Adrenal gland (tissue), 12 donors: ENCODE data around the gene KCNJ13. TPM values are rescaled to one million over a fixed set of nuclear protein-coding genes. Genes with fewer than 3 reads are reported as not detected.

Experiments used
- DNase-seq, 7 donors: peaks; one replicate each; pipeline ENCODE4 v3.0.0-alpha.2; 2019 to 2020
- H3K27ac ChIP-seq, 5 donors: fragments of 200-600 bp; sonication (generic) in 4 of 5; 1 replicate in 3 of 5; 2 replicates in 2 of 5; pipeline versions ENCODE4 v1.5.1 to v1.8.0; 2016 to 2020; ENCODE audit warnings: mild to moderate bottlenecking in 1 of 5
- H3K27me3 ChIP-seq: fragments of 200-600 bp; 2 replicates; pipeline ENCODE4 v1.8.0; 2021
- H3K36me3 ChIP-seq, 2 donors: fragments of 200-600 bp; replicated peaks in 1 of 2; 1 replicate in 1 of 2; 2 replicates in 1 of 2; pipeline versions ENCODE4 v1.5.1 to v1.8.0; 2018 to 2022
- H3K4me1 ChIP-seq, 2 donors: fragments of 200-600 bp; replicated peaks in 1 of 2; 1 replicate in 1 of 2; 2 replicates in 1 of 2; pipeline versions ENCODE4 v1.5.1 to v1.8.0; 2018 to 2021
- H3K4me3 ChIP-seq, 4 donors: fragments of 200-600 bp; sonication (generic) in 3 of 4; one replicate each; pipeline ENCODE4 v1.5.1; 2016 to 2018
- H3K9me3 ChIP-seq, 3 donors: fragments of 200-600 bp; sonication (generic) in 1 of 3; replicated peaks in 1 of 3; 1 replicate in 2 of 3; 2 replicates in 1 of 3; pipeline versions ENCODE4 v1.5.1 to v1.8.0; 2016 to 2021
- POLR2A ChIP-seq, 2 donors: fragments of 450-650 bp; IDR thresholded peaks; one replicate each; pipeline ENCODE4 v1.6.1; 2017; ENCODE audit warnings: antibody characterized with exemption in 2 of 2, mild to moderate bottlenecking in 2 of 2, moderate library complexity in 1 of 2
- WGBS, 4 donors: extraction: QIAGEN DNeasy Blood & Tissue Kit in 2 of 4; methylation state at CpG; one replicate each; pipeline versions ENCODE4 v1.1.5 to v1.1.7; 2013 to 2017; 5-methylcytosine and 5-hydroxymethylcytosine counted together
- intact Hi-C, 2 donors: fragments of 100-400 bp; cut with DNase I; formaldehyde crosslinking; loops; one replicate each; pipeline versions ENCODE4 v1.14.1 to v1.15.0; 2022 to 2023
- polyA plus RNA-seq, 3 donors: library from polyadenylated mRNA; stranded (reverse); fragments of 200-250 nt in 2 of 3; fragments of 350-450 nt in 1 of 3; fragmentation: Illumina TruSeq in 1 of 3; extraction: RNeasy Lipid Tissue Mini Kit (QIAGEN cat#74804) in 1 of 3; gene quantifications; one replicate each; pipeline ENCODE4 v1.2.3, GENCODE V29; 2013 to 2014
- total RNA-seq, 9 donors: library from RNA; depleted of rRNA in 4 of 9; stranded (reverse); fragments of >200 nt in 4 of 9; fragments of 120-200 nt in 1 of 9; fragmentation: NEBNext Ultra II Directional in 1 of 9; extraction: Animal tissue kit (Norgen Biotek cat#: 25700) in 1 of 9; gene quantifications; one replicate each; pipeline versions ENCODE4 v1.1.0 to v1.2.4, GENCODE V29; 2013 to 2023
- TF ChIP-seq, protein P1 (sequence below), 6 experiments: fragments of 450-650 bp in 4 of 6; fragments of 200-600 bp in 2 of 6; sonication (generic) in 1 of 6; IDR thresholded peaks; 1 replicate in 5 of 6; 2 replicates in 1 of 6; pipeline versions ENCODE4 v1.5.1 to v1.8.0; 2016 to 2021; ENCODE audit warnings: antibody characterized with exemption in 6 of 6, mild to moderate bottlenecking in 2 of 6, moderate library complexity in 1 of 6
- donor health status: healthy with polysubstance abuse.
- donor health status: Bipolar disorder and iron deficiency.
- donor health status: DM: yes; HTN: yes; CAD: no.
- donor health status: DM: no; HTN: no; CAD: no.
- donor health status: DM: no; HTN: no; CAD: no.
- donor health status: DM: yes; HTN: yes; CAD: no.

KCNJ13 gene
- total and polyA plus RNA-seq, 12 donors: not detected

DNA sequence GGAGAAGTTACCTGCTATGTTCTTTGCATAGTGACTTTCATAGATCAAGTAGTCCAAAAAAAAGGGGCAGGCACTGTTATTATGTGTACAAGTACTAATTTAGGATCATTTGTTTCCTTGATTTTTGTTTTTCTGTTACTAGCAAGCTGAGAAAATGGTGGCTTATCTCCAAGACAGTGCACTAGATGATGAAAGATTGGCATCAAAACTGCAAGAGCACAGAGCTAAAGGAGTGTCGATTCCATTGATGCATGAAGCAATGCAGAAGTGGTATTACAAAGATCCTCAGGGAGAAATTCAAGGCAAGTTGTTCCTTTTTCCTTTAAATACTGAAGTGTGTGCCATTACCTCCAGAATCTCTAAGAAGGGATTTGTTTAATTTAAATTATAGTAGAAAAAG is 19.6 kb upstream of the KCNJ13 start:
- Histone ChIP-seq H3K36me3 (peaks cover 0 to 51% of the 10 kb centered on the region in 2 donors), H3K27me3 (no peaks in the 10 kb centered on the region), H3K4me1 (no peaks in the 10 kb centered on the region), H3K27ac (no peak overlapping the region), H3K9me3 (no peaks in the 10 kb centered on the region), H3K4me3 (no peak overlapping the region)
- intact Hi-C loops: no loop called here
- TF ChIP-seq POLR2A (IDR thresholded peaks at IDR 0.05): no peak
- TF ChIP-seq, protein P1, sequence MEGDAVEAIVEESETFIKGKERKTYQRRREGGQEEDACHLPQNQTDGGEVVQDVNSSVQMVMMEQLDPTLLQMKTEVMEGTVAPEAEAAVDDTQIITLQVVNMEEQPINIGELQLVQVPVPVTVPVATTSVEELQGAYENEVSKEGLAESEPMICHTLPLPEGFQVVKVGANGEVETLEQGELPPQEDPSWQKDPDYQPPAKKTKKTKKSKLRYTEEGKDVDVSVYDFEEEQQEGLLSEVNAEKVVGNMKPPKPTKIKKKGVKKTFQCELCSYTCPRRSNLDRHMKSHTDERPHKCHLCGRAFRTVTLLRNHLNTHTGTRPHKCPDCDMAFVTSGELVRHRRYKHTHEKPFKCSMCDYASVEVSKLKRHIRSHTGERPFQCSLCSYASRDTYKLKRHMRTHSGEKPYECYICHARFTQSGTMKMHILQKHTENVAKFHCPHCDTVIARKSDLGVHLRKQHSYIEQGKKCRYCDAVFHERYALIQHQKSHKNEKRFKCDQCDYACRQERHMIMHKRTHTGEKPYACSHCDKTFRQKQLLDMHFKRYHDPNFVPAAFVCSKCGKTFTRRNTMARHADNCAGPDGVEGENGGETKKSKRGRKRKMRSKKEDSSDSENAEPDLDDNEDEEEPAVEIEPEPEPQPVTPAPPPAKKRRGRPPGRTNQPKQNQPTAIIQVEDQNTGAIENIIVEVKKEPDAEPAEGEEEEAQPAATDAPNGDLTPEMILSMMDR (IDR thresholded peaks at IDR 0.05): no peak
- WGBS, 4 donors: 81 to 96% (median 92%) methylated on average over 1 of the region's 1 CpG
- no peak for DNase-seq

DNA sequence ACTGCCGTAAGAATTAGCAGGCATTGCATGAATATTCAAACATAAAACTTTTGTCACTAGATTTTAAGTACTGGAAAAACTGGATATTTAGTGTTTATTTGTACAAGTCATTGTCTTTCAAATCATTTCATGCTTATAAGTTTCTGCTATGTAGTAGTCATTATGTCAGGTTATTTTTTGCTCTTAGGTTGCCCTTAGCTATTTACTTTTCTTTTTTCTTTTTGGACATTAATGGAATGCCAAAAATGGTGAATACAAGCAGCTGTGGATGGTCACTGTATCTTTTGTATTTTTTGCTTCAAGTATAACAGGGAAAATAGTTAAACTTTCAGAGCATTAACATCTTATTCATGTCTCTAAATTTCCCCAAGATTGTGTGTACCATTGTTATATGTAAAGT is 18.6 kb upstream of the KCNJ13 start:
- Histone ChIP-seq H3K9me3 (no peaks in the 10 kb centered on the region), H3K4me3 (no peak overlapping the region), H3K4me1 (no peaks in the 10 kb centered on the region), H3K27me3 (no peaks in the 10 kb centered on the region), H3K36me3 (peaks cover 0 to 57% of the 10 kb centered on the region in 2 donors), H3K27ac (no peak overlapping the region)
- TF ChIP-seq POLR2A (IDR thresholded peaks at IDR 0.05): no peak
- TF ChIP-seq, protein P1 (IDR thresholded peaks at IDR 0.05): no peak
- intact Hi-C loops: no loop called here
- no peak for DNase-seq
- WGBS, 4 donors: 82 to 90% (median 87%) methylated on average over 1 of the region's 1 CpG

DNA sequence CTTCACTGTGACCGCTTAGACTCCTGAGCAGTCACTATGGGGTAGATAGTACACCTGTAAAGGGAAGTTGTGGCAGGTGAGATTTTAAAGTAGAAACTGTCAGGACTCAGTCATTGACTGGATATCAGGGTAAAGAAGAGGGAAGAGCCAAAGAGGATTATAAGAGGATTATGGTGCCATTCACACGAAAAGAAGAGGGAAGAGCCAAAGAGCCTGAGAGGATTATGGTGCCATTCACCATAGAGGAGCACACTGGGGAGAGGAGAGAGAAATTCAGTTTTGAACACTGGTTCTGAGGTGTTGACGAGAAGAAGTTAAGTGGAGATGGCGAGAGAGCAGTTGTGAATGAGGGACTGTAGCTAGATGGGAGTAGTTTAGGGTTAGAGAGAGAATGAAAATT is 16.9 kb upstream of the KCNJ13 start:
- no peak overlapping the region for H3K27ac ChIP-seq
- no peak for TF ChIP-seq POLR2A (IDR thresholded peaks at IDR 0.05)
- TF ChIP-seq, protein P1 (IDR thresholded peaks at IDR 0.05): no peak
- no peaks in the 10 kb centered on the region for H3K9me3 ChIP-seq
- WGBS, 4 donors: 81 to 96% (median 88%) methylated on average over 4 of the region's 4 CpGs
- H3K4me3 ChIP-seq: no peak overlapping the region
- H3K27me3 ChIP-seq: no peaks in the 10 kb centered on the region
- DNase-seq: no peak
- peaks cover 0 to 61% of the 10 kb centered on the region in 2 donors for H3K36me3 ChIP-seq
- intact Hi-C loops: no loop called here
- no peaks in the 10 kb centered on the region for H3K4me1 ChIP-seq

DNA sequence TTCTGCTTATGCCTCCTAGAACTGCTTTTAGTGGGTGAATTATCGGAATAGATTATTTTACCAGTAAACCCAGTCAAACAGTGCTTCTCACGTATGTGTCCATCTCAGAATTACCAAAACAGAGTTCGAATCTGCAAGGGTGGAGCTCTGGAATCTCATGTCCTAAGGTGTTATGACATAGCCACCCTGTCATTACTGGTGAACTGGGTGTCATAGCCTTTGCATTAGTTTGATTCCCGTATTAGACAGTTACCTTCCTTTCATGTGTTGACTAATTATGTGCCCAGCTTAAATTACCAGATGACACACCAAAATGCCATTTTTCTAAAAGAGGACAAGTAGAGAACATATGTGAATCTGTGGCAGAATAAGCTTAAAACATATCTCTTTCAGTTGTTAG is 15.2 kb upstream of the KCNJ13 start:
- no peaks in the 10 kb centered on the region for H3K27me3 ChIP-seq
- intact Hi-C loops: no loop called here
- TF ChIP-seq, protein P1 (IDR thresholded peaks at IDR 0.05): no peak
- TF ChIP-seq POLR2A (IDR thresholded peaks at IDR 0.05): no peak
- no peak overlapping the region for H3K4me3 ChIP-seq
- no peak overlapping the region for H3K27ac ChIP-seq
- DNase-seq: no peak
- H3K9me3 ChIP-seq: no peaks in the 10 kb centered on the region
- no peaks in the 10 kb centered on the region for H3K4me1 ChIP-seq
- WGBS, 4 donors: 94 to 100% (median 96%) methylated on average over 4 of the region's 4 CpGs
- peaks cover 0 to 66% of the 10 kb centered on the region in 2 donors for H3K36me3 ChIP-seq
